PFSK-1 (cell line): ENCODE results near the gene ZFPM1.

Source experiments
- POLR2AphosphoS5 ChIP-seq: IDR thresholded peaks from 2 replicates; pipeline ENCODE4 v1.6.1; 2012; ENCODE audit warnings: low read depth, mild to moderate bottlenecking, control low read depth, low read length, moderate library complexity
- SIN3A ChIP-seq: IDR thresholded peaks from 2 replicates; pipeline ENCODE4 v1.6.1; 2012; ENCODE audit warnings: mild to moderate bottlenecking, low read length, moderate library complexity, borderline replicate concordance; ENCODE audit not compliant: insufficient read depth
- TAF1 ChIP-seq: IDR thresholded peaks from 2 replicates; pipeline ENCODE4 v1.6.1; 2012; ENCODE audit warnings: low read length, control low read depth, borderline replicate concordance; ENCODE audit not compliant: insufficient read depth

GRCh38 chr16:88419790-88420189 lies 33.3 kb upstream of the ZFPM1 start:
- TF ChIP-seq POLR2AphosphoS5: no peak
- no peak for TF ChIP-seq SIN3A
- no peak for TF ChIP-seq TAF1
